ENCODE measurements around the gene GALNT15.

GALNT15 gene

GRCh38 chr3:16257309-16257708 lies 82.8 kb downstream of the GALNT15 start:
- DNase-seq: no peak

- no peak for DNase-seq
Observed at GRCh38 chr3:16258177-16258576, 83.7 kb downstream of the GALNT15 start.

GRCh38 chr3:16258866-16259265 lies 84.4 kb downstream of the GALNT15 start:
- DNase-seq: no peak

GRCh38 chr3:16260046-16260445 lies 85.6 kb downstream of the GALNT15 start:
- DNase-seq: no peak

- no peak for DNase-seq
Observed at GRCh38 chr3:16262174-16262573, 87.7 kb downstream of the GALNT15 start.

- DNase-seq: peak; percentile 6
Observed at GRCh38 chr3:16264174-16264707, 89.8 kb downstream of the GALNT15 start.

GRCh38 chr3:16264708-16265454 lies 90.4 kb downstream of the GALNT15 start, which contains the start of the genes DPH3 and OXNAD1:
TSS of gene DPH3 (minus strand) at chr3:16264943. CDS start at chr3:16264876, 67 bp downstream.
TSS of gene OXNAD1 (plus strand) at chr3:16265212. CDS start at chr3:16270953, 5,741 bp downstream.
- peak; percentile 99 for DNase-seq

GRCh38 chr3:16265455-16265786 lies 90.9 kb downstream of the GALNT15 start:
- DNase-seq: no peak

- no peak for DNase-seq
Observed at GRCh38 chr3:16266714-16267113, 92.2 kb downstream of the GALNT15 start.

GRCh38 chr3:16270855-16271254 lies 96.4 kb downstream of the GALNT15 start:
- DNase-seq: no peak

GRCh38 chr3:16272588-16272987 lies 98.1 kb downstream of the GALNT15 start:
- no peak for DNase-seq

GRCh38 chr3:16273867-16274266 lies 99.4 kb downstream of the GALNT15 start:
- DNase-seq: no peak

- DNase-seq: no peak
Observed at GRCh38 chr3:16277471-16277870, 103.0 kb downstream of the GALNT15 start.

GRCh38 chr3:16279010-16279801 lies 104.7 kb downstream of the GALNT15 start:
- DNase-seq: no peak

GRCh38 chr3:16280671-16281070 lies 106.2 kb downstream of the GALNT15 start:
- DNase-seq: no peak

Measured in CD4-positive, alpha-beta T cell treated with Interleukin-4 for 4 hours (primary cell).